Measurements from ENCODE around the gene MACROD2. TPM values are rescaled to one million over a fixed set of nuclear protein-coding genes. Genes with fewer than 3 reads are reported as not detected.

The MACROD2 gene
- total RNA-seq, 4 donors from 2014 or later = 10.0 to 24.0 (median 17.0) TPM

GRCh38 chr20:15867899-15868298 lies 1872.6 kb downstream of the MACROD2 start:
- TF ChIP-seq CTCF (IDR thresholded peaks at IDR 0.05) (no peak), POLR2A (IDR thresholded peaks at IDR 0.05) (no peak)
- no peak for DNase-seq (ENCODE audit: low spot score in 2 of 2)
- 87 to 89% methylated on average over 4 of the region's 4 CpGs for WGBS, 2 donors
- intact Hi-C loops (cut with DNase I; ENCODE audit: low total_unique reads) = no loop called here
- no peak overlapping the region for H3K4me3 ChIP-seq (ENCODE audit: low read depth, poor library complexity, severe bottlenecking)

- intact Hi-C loops (cut with DNase I; ENCODE audit: low total_unique reads) = loop anchor here (10.0 kb wide), 1 partner anchor 59 kb away; no protein-coding TSS in a partner anchor
- DNase-seq (ENCODE audit: low spot score in 2 of 2) = no peak
- 80 to 81% methylated on average over 3 of the region's 3 CpGs for WGBS, 2 donors
- no peak overlapping the region for H3K4me3 ChIP-seq (ENCODE audit: low read depth, poor library complexity, severe bottlenecking)
- TF ChIP-seq POLR2A (IDR thresholded peaks at IDR 0.05) (no peak), CTCF (IDR thresholded peaks at IDR 0.05) (no peak)
Measured at GRCh38 chr20:15875446-15875845, 1880.1 kb downstream of the MACROD2 start.

- DNase-seq (ENCODE audit: low spot score in 2 of 2) = no peak
- H3K4me3 ChIP-seq (ENCODE audit: low read depth, poor library complexity, severe bottlenecking) = no peak overlapping the region
- TF ChIP-seq POLR2A (IDR thresholded peaks at IDR 0.05) (no peak), CTCF (IDR thresholded peaks at IDR 0.05) (no peak)
- 74 to 77% methylated on average over 4 of the region's 4 CpGs for WGBS, 2 donors
- intact Hi-C loops (cut with DNase I; ENCODE audit: low total_unique reads) = no loop called here
Measured at GRCh38 chr20:15882553-15882952, 1887.2 kb downstream of the MACROD2 start.

- intact Hi-C loops (cut with DNase I; ENCODE audit: low total_unique reads) = no loop called here
- WGBS, 2 donors = 81 to 84% methylated on average over 2 of the region's 2 CpGs
- no peak overlapping the region for H3K4me3 ChIP-seq (ENCODE audit: low read depth, poor library complexity, severe bottlenecking)
- DNase-seq (ENCODE audit: low spot score in 2 of 2) = no peak
- TF ChIP-seq POLR2A (IDR thresholded peaks at IDR 0.05) = no peak
- no peak for TF ChIP-seq CTCF (IDR thresholded peaks at IDR 0.05)
Measured at GRCh38 chr20:15886250-15886649, 1890.9 kb downstream of the MACROD2 start.

- intact Hi-C loops (cut with DNase I; ENCODE audit: low total_unique reads) = no loop called here
- H3K4me3 ChIP-seq (ENCODE audit: low read depth, poor library complexity, severe bottlenecking) = no peak overlapping the region
- 72 to 83% methylated on average over 2 of the region's 2 CpGs for WGBS, 2 donors
- TF ChIP-seq CTCF (IDR thresholded peaks at IDR 0.05) = no peak
- no peak for TF ChIP-seq POLR2A (IDR thresholded peaks at IDR 0.05)
- no peak for DNase-seq (ENCODE audit: low spot score in 2 of 2)
Measured at GRCh38 chr20:15887387-15887786, 1892.1 kb downstream of the MACROD2 start.

- H3K4me3 ChIP-seq (ENCODE audit: low read depth, poor library complexity, severe bottlenecking) = no peak overlapping the region
- no peak for TF ChIP-seq POLR2A (IDR thresholded peaks at IDR 0.05)
- TF ChIP-seq CTCF (IDR thresholded peaks at IDR 0.05) = no peak
- 27 to 41% methylated on average over 3 of the region's 3 CpGs for WGBS, 2 donors
- intact Hi-C loops (cut with DNase I; ENCODE audit: low total_unique reads) = no loop called here
- no peak for DNase-seq (ENCODE audit: low spot score in 2 of 2)
Measured at GRCh38 chr20:15889061-15889460, 1893.7 kb downstream of the MACROD2 start.
